ENCODE measurements around the gene ERFL.

ERFL gene

GRCh38 chr19:41926028-41926762 lies 2.1 kb downstream of the ERFL start:
- ATAC-seq: no peak
- no peak for TF ChIP-seq CSDC2 (CRISPR knock-in tag; IDR thresholded peaks at IDR 0.05)
- no peak for TF ChIP-seq ISL1 (CRISPR knock-in tag; IDR thresholded peaks at IDR 0.05)
- no peak for TF ChIP-seq ZFP3 (CRISPR knock-in tag; IDR thresholded peaks at IDR 0.05)
- no peak for TF ChIP-seq PATZ1 (CRISPR knock-in tag; IDR thresholded peaks at IDR 0.05; ENCODE audit: borderline replicate concordance)

- TF ChIP-seq, protein P1, sequence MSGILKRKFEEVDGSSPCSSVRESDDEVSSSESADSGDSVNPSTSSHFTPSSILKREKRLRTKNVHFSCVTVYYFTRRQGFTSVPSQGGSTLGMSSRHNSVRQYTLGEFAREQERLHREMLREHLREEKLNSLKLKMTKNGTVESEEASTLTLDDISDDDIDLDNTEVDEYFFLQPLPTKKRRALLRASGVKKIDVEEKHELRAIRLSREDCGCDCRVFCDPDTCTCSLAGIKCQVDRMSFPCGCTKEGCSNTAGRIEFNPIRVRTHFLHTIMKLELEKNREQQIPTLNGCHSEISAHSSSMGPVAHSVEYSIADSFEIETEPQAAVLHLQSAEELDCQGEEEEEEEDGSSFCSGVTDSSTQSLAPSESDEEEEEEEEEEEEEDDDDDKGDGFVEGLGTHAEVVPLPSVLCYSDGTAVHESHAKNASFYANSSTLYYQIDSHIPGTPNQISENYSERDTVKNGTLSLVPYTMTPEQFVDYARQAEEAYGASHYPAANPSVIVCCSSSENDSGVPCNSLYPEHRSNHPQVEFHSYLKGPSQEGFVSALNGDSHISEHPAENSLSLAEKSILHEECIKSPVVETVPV (CRISPR knock-in tag; IDR thresholded peaks at IDR 0.05): no peak
- TF ChIP-seq ZC3H10 (CRISPR knock-in tag; IDR thresholded peaks at IDR 0.05): no peak
- ATAC-seq: no peak
Observed at GRCh38 chr19:41925208-41926003, 2.8 kb downstream of the ERFL start.

DNA sequence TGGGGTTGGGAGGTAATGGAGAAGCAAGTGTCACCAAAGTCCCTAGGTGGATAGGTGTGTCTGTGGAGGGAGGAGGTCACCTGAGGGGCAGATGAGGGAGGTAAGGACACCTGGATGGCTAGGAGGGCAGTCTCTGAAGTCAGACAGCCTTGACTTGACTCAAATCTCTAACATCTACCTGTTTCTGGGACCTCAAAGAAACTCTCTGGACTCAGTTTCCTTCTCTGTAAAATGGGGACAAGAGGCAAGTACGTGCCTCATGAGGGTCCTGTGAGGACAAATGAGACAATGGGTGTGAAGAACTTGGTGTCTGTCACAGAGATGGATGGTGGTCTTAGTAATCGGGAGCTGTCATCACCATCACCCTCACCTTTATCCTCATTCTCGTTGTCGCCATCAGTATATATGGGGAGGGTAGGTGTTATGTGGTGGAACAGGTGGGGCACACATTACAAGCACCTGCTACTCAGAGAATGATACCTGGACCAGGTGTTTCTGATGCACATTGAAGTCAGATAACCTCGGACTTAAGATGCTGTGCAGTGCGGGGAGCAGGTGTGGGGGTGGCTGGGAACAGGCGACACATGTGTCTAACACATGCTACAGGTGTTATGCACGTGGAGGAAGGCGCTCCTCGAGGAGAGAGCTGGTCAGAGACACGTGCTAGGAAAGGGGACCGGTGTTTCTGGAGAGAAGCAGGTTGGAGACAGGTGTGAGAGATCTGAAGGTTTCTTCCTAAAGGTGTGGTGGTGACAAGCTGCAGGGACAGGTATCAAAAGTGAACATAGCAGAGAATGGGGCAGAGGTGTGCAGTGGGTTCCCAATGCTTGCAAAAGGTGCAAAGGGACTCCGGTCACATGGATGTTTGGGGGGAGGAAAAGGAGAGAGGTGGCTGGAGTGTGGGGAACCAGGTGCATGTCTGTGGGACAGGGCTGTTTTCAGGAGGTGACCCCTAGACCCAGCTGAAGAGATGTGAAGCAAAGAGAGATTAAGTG lies 3.8 kb downstream of the ERFL start:
- ATAC-seq: no peak

More for the DNA sequence above, 3.8 kb downstream of the ERFL start:
- no peak for TF ChIP-seq PATZ1 (CRISPR knock-in tag; IDR thresholded peaks at IDR 0.05; ENCODE audit: borderline replicate concordance)
- TF ChIP-seq, protein P2, sequence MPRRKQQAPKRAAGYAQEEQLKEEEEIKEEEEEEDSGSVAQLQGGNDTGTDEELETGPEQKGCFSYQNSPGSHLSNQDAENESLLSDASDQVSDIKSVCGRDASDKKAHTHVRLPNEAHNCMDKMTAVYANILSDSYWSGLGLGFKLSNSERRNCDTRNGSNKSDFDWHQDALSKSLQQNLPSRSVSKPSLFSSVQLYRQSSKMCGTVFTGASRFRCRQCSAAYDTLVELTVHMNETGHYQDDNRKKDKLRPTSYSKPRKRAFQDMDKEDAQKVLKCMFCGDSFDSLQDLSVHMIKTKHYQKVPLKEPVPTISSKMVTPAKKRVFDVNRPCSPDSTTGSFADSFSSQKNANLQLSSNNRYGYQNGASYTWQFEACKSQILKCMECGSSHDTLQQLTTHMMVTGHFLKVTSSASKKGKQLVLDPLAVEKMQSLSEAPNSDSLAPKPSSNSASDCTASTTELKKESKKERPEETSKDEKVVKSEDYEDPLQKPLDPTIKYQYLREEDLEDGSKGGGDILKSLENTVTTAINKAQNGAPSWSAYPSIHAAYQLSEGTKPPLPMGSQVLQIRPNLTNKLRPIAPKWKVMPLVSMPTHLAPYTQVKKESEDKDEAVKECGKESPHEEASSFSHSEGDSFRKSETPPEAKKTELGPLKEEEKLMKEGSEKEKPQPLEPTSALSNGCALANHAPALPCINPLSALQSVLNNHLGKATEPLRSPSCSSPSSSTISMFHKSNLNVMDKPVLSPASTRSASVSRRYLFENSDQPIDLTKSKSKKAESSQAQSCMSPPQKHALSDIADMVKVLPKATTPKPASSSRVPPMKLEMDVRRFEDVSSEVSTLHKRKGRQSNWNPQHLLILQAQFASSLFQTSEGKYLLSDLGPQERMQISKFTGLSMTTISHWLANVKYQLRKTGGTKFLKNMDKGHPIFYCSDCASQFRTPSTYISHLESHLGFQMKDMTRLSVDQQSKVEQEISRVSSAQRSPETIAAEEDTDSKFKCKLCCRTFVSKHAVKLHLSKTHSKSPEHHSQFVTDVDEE (CRISPR knock-in tag; IDR thresholded peaks at IDR 0.05): no peak
- no peak for TF ChIP-seq ZFP3 (CRISPR knock-in tag; IDR thresholded peaks at IDR 0.05)
- TF ChIP-seq OSR1 (CRISPR knock-in tag; IDR thresholded peaks at IDR 0.05): no peak
- no peak for TF ChIP-seq ZNF70 (CRISPR knock-in tag; IDR thresholded peaks at IDR 0.05)
- no peak for TF ChIP-seq CSDC2 (CRISPR knock-in tag; IDR thresholded peaks at IDR 0.05)
- no peak for TF ChIP-seq PPARA (CRISPR knock-in tag; IDR thresholded peaks at IDR 0.05; ENCODE audit: borderline replicate concordance)
- TF ChIP-seq BACH2 (CRISPR knock-in tag; IDR thresholded peaks at IDR 0.05; ENCODE audit: borderline replicate concordance): no peak
- TF ChIP-seq ZNF8 (CRISPR knock-in tag; IDR thresholded peaks at IDR 0.05): no peak
- no peak for TF ChIP-seq TOX (CRISPR knock-in tag; IDR thresholded peaks at IDR 0.05; ENCODE audit: borderline replicate concordance)

Measured in SK-N-SH treated with all-trans-retinoic acid at 6 μM for 48 hours (cell line).